Measurements from ENCODE around the gene ASB2. TPM values are rescaled to one million over a fixed set of nuclear protein-coding genes. Genes with fewer than 3 reads are reported as not detected.

Gene ASB2
- total RNA-seq, 1 experiment from 2014 or later = 0.35 TPM

DNA sequence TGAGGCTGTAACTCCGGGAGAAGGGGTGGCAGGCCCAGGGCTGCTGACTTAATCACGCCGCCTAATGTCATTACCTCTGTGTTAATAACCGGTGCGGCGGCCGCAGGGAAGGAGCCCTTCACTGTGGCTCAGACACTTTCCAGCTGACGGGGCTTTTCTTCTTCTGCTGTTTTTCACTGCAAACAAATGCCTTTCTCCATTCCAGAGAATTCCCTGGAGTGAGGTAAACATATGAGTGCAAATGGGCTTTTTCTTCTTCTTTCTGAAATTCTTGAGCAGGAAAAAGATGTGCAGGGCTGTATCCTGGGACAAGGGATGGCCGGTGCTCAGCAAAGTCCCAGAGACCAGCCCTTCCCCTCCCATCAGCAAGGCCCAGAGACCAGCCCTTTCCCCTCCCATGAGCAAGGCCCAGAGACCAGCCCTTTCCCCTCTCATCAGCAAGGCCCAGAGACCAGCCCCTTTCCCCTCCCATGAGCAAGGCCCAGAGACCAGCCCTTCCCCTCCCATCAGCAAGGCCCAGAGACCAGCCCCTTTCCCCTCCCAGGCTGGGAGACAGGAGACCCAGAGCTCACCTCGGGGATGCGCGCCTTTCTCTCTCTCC is 82.6 kb downstream of the ASB2 start:
- no peak overlapping the region for H3K56ac ChIP-seq (ENCODE audit: insufficient read length, low read depth, low read length)
- H4K8ac ChIP-seq (replicated peaks; ENCODE audit: insufficient read length, low read depth, low read length) = no peak overlapping the region
- H3K79me2 ChIP-seq (ENCODE audit: insufficient read depth, low read length) = no peaks in the 10 kb centered on the region
- H3K27ac ChIP-seq (ENCODE audit: insufficient read length, low read depth, low read length) = no peak overlapping the region
- no peaks in the 10 kb centered on the region; the same call in 1 of the 2 replicates for H3K4me1 ChIP-seq (ENCODE audit: insufficient read depth, low read length)
- H3K4ac ChIP-seq (ENCODE audit: low read depth, low read length) = no peak overlapping the region
- H3K23me2 ChIP-seq (ENCODE audit: insufficient read length, low read depth, low read length, poor library complexity, severe bottlenecking) = no peaks in the 10 kb centered on the region
- H2BK5ac ChIP-seq (ENCODE audit: insufficient read length, low read length) = no peak overlapping the region
- DNase-seq = peak; percentile 93
- no peak overlapping the region for H4K91ac ChIP-seq (ENCODE audit: insufficient read length, low read depth, low read length)
- no peak overlapping the region for H2BK120ac ChIP-seq (ENCODE audit: low read depth, low read length, poor library complexity, severe bottlenecking)
- no peak overlapping the region for H2AK5ac ChIP-seq (ENCODE audit: insufficient read length, low read length)
- peak overlapping the region in 1 of 2 experiments; percentile 64; a peak in 3 of 5 replicates for H3K4me3 Mint-ChIP-seq
- no peaks in the 10 kb centered on the region for H4K20me1 ChIP-seq (ENCODE audit: control insufficient read depth, insufficient read depth, insufficient read length)
- no peak overlapping the region for H2BK15ac ChIP-seq (ENCODE audit: low read depth, low read length)
- H3K36me3 Mint-ChIP-seq (ENCODE audit: insufficient read depth in 1 of 3, low read depth in 3 of 3) = no peaks in the 10 kb centered on the region
- H4K5ac ChIP-seq (ENCODE audit: insufficient read length, low read depth, low read length) = no peak overlapping the region
- no peaks in the 10 kb centered on the region for H3K27me3 ChIP-seq (ENCODE audit: insufficient read depth, low read length)
- H3K9me3 Mint-ChIP-seq = no peaks in the 10 kb centered on the region
- H3K27me3 Mint-ChIP-seq (ENCODE audit: low read depth) = peaks cover 6% of the 10 kb centered on the region
- H3K4me2 ChIP-seq (ENCODE audit: insufficient read depth, insufficient read length, low read length) = no peak overlapping the region
- H2AFZ ChIP-seq (ENCODE audit: low read length) = no peak overlapping the region
- peak overlapping the region in 1 of 3 experiments; percentile 70; a peak in 2 of 7 replicates for H3K27ac Mint-ChIP-seq
- no peak overlapping the region for H3K14ac ChIP-seq (ENCODE audit: insufficient read depth, low read length)
- H3K23ac ChIP-seq (ENCODE audit: insufficient read length, low read depth, low read length) = no peak overlapping the region
- H2BK12ac ChIP-seq (ENCODE audit: insufficient read length, low read depth, low read length) = no peak overlapping the region
- TF ChIP-seq, protein P1, sequence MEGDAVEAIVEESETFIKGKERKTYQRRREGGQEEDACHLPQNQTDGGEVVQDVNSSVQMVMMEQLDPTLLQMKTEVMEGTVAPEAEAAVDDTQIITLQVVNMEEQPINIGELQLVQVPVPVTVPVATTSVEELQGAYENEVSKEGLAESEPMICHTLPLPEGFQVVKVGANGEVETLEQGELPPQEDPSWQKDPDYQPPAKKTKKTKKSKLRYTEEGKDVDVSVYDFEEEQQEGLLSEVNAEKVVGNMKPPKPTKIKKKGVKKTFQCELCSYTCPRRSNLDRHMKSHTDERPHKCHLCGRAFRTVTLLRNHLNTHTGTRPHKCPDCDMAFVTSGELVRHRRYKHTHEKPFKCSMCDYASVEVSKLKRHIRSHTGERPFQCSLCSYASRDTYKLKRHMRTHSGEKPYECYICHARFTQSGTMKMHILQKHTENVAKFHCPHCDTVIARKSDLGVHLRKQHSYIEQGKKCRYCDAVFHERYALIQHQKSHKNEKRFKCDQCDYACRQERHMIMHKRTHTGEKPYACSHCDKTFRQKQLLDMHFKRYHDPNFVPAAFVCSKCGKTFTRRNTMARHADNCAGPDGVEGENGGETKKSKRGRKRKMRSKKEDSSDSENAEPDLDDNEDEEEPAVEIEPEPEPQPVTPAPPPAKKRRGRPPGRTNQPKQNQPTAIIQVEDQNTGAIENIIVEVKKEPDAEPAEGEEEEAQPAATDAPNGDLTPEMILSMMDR (conservative IDR thresholded peaks at IDR 0.05) = no peak
- H3K79me1 ChIP-seq (ENCODE audit: insufficient read depth, low read depth, low read length, poor library complexity, severe bottlenecking) = no peaks in the 10 kb centered on the region
- no CpG with 5 or more reads among the region's 12 CpGs for WGBS (ENCODE audit: extremely low coverage, insufficient read length, low lambda C conversion rate)
- H3K4me1 Mint-ChIP-seq = peaks cover 42 to 47% of the 10 kb centered on the region in 2 experiments
- no peak overlapping the region for H3K9ac ChIP-seq (ENCODE audit: extremely low read depth, insufficient read length, low read length)
- H3K9me3 ChIP-seq (ENCODE audit: control insufficient read depth, low read depth, low read length) = no peaks in the 10 kb centered on the region
- H3K18ac ChIP-seq (ENCODE audit: insufficient read length, low read depth, low read length) = no peak overlapping the region
- H2BK20ac ChIP-seq (ENCODE audit: low read depth, low read length, poor library complexity, severe bottlenecking) = no peak overlapping the region
- no peak overlapping the region for H3T11ph ChIP-seq (ENCODE audit: low read length)
